ENCODE data around the gene VANGL2. TPM values are rescaled to one million over a fixed set of nuclear protein-coding genes. Genes with fewer than 3 reads are reported as not detected.

The VANGL2 gene
- polyA plus RNA-seq, 3 donors: 0.01 TPM; not detected in 2

GRCh38 chr1:160398823-160399222 is 1.5 kb upstream of the VANGL2 start:
- peaks cover 23% of the 10 kb centered on the region for H3K4me1 Mint-ChIP-seq
- Histone ChIP-seq H3K27me3 (ENCODE audit: control insufficient read depth in 2 of 2, insufficient read depth in 2 of 2, low read length in 2 of 2) (peaks cover 18 to 26% of the 10 kb centered on the region in 2 donors), H3K4me3 (replicated peaks in 1 of 3; ENCODE audit: low read depth in 2 of 3, low read length in 3 of 3) (no peak overlapping the region), H2AFZ (ENCODE audit: insufficient read depth, low read depth, low read length, poor library complexity, severe bottlenecking) (no peak overlapping the region), H3K79me2 (ENCODE audit: insufficient read depth, low read length) (no peaks in the 10 kb centered on the region), H3K27ac (ENCODE audit: low read depth in 1 of 2, low read length in 2 of 2) (no peak overlapping the region), H3K9ac (ENCODE audit: insufficient read depth, low read length, poor library complexity, severe bottlenecking) (no peak overlapping the region), H3K9me3 (replicated peaks in 1 of 2; ENCODE audit: control insufficient read depth in 1 of 2, insufficient read depth in 1 of 2, low read length in 2 of 2) (no peaks in the 10 kb centered on the region), H3K4me2 (replicated peaks; ENCODE audit: extremely low read depth, low read length, poor library complexity, severe bottlenecking) (no peak overlapping the region), H4K20me1 (ENCODE audit: insufficient read depth, low read length) (no peaks in the 10 kb centered on the region), H3K4me1 (ENCODE audit: control insufficient read depth in 1 of 2, insufficient read depth in 2 of 2, low read length in 2 of 2) (peaks cover 9 to 12% of the 10 kb centered on the region in 2 donors), H3K36me3 (replicated peaks in 1 of 2; ENCODE audit: control insufficient read depth in 1 of 2, insufficient read depth in 2 of 2, low read length in 2 of 2) (no peaks in the 10 kb centered on the region)
- H3K36me3 Mint-ChIP-seq: peaks cover 0 to 8% of the 10 kb centered on the region in 2 donors
- peaks cover 28 to 33% (median 29%) of the 10 kb centered on the region in 3 donors for H3K27me3 Mint-ChIP-seq (ENCODE audit: low read depth in 3 of 3)
- no peak for TF ChIP-seq CTCF (IDR thresholded peaks at IDR 0.05)
- intact Hi-C loops (cut with micrococcal nuclease): no loop called here
- peaks cover 0 to 2% (median 0%) of the 10 kb centered on the region in 7 donors for H3K9me3 Mint-ChIP-seq
- WGBS (ENCODE audit: insufficient coverage): 80% methylated on average over 3 of the region's 4 CpGs
- DNase-seq: no peak
- no peak overlapping the region for H3K27ac Mint-ChIP-seq
- H3K4me3 Mint-ChIP-seq: peak overlapping the region in 1 of 2 donors; percentile 54

GRCh38 chr1:160399544-160400222 is 681 bp upstream of the VANGL2 start:
- H3K4me1 Mint-ChIP-seq: peaks cover 29% of the 10 kb centered on the region
- H3K27me3 Mint-ChIP-seq (ENCODE audit: low read depth in 3 of 3): peaks cover 28 to 33% (median 29%) of the 10 kb centered on the region in 3 donors
- H3K9me3 Mint-ChIP-seq: peaks cover 0 to 2% (median 0%) of the 10 kb centered on the region in 7 donors
- Histone ChIP-seq H3K4me2 (replicated peaks; ENCODE audit: extremely low read depth, low read length, poor library complexity, severe bottlenecking) (peak overlapping the region; percentile 61), H4K20me1 (ENCODE audit: insufficient read depth, low read length) (no peaks in the 10 kb centered on the region), H3K36me3 (replicated peaks in 1 of 2; ENCODE audit: control insufficient read depth in 1 of 2, insufficient read depth in 2 of 2, low read length in 2 of 2) (no peaks in the 10 kb centered on the region), H3K9me3 (replicated peaks in 1 of 2; ENCODE audit: control insufficient read depth in 1 of 2, insufficient read depth in 1 of 2, low read length in 2 of 2) (no peaks in the 10 kb centered on the region), H3K79me2 (ENCODE audit: insufficient read depth, low read length) (no peaks in the 10 kb centered on the region), H2AFZ (ENCODE audit: insufficient read depth, low read depth, low read length, poor library complexity, severe bottlenecking) (peak overlapping the region; percentile 36), H3K27me3 (ENCODE audit: control insufficient read depth in 2 of 2, insufficient read depth in 2 of 2, low read length in 2 of 2) (peaks cover 18 to 26% of the 10 kb centered on the region in 2 donors), H3K9ac (ENCODE audit: insufficient read depth, low read length, poor library complexity, severe bottlenecking) (no peak overlapping the region), H3K4me3 (replicated peaks in 1 of 3; ENCODE audit: low read depth in 2 of 3, low read length in 3 of 3) (peak overlapping the region in 1 of 3 experiments; percentile 70), H3K4me1 (ENCODE audit: control insufficient read depth in 1 of 2, insufficient read depth in 2 of 2, low read length in 2 of 2) (peaks cover 9 to 12% of the 10 kb centered on the region in 2 donors), H3K27ac (ENCODE audit: low read depth in 1 of 2, low read length in 2 of 2) (no peak overlapping the region)
- peak overlapping the region; percentile 44 to 64 for H3K4me3 Mint-ChIP-seq
- H3K27ac Mint-ChIP-seq: no peak overlapping the region
- DNase-seq: no peak
- WGBS (ENCODE audit: insufficient coverage): 45% methylated on average over 4 of the region's 17 CpGs
- intact Hi-C loops (cut with micrococcal nuclease): no loop called here
- no peak for TF ChIP-seq CTCF (IDR thresholded peaks at IDR 0.05)
- peaks cover 0 to 8% of the 10 kb centered on the region in 2 donors for H3K36me3 Mint-ChIP-seq
